ENCODE results near the gene OR10K2. TPM values are rescaled to one million over a fixed set of nuclear protein-coding genes. Genes with fewer than 3 reads are reported as not detected.

Gene OR10K2
- total and polyA plus RNA-seq, 9 of the 15 experiments (the other 6 are each of a cell fraction or from before 2014, with no cell fraction given), result not detected

DNA sequence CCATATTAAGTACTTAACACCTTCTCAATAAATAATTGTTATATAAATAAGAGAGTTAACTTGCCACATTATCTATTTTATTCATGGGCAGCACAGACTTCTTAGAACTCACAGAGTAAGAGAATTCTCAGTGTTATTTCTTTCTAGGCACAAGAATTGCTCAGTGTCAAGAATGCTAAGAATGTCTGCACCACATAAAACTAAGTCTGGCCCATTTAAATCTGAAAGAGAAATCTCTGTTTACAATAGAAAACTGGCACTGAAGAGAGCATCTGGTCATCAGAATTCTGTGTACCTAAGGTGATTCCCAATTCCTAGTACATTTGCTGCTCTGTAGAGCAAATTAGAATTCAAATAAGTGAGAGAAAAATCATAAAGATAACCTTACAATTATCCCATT is 3.8 kb downstream of the OR10K2 start:
- Histone ChIP-seq H3K9me1 (ENCODE audit: control insufficient read depth, insufficient read depth, low read length) (no peaks in the 10 kb centered on the region), H3K36me3 (ENCODE audit: control insufficient read depth, insufficient read depth, low read length) (no peaks in the 10 kb centered on the region), H3K79me2 (ENCODE audit: control insufficient read depth, insufficient read depth, low read length) (no peaks in the 10 kb centered on the region), H3K9ac (ENCODE audit: insufficient read depth in 1 of 2, low read depth in 2 of 2, low read length in 2 of 2) (no peak overlapping the region), H3K27me3 (ENCODE audit: control insufficient read depth in 2 of 2, insufficient read depth in 2 of 2, low read length in 2 of 2) (no peaks in the 10 kb centered on the region), H3K4me2 (ENCODE audit: insufficient read depth, low read length) (no peak overlapping the region), H3K9me3 (replicated peaks; ENCODE audit: control insufficient read depth, insufficient read depth, low read depth, low read length) (no peaks in the 10 kb centered on the region), H4K20me1 (replicated peaks; ENCODE audit: control insufficient read depth, insufficient read depth, low read length) (no peaks in the 10 kb centered on the region), H2AFZ (ENCODE audit: low read depth, low read length) (no peak overlapping the region), H3K4me1 (replicated peaks in 1 of 2; ENCODE audit: control insufficient read depth in 2 of 2, insufficient read depth in 2 of 2, low read length in 2 of 2) (no peaks in the 10 kb centered on the region), H3K27ac (ENCODE audit: extremely low read depth, low read depth, low read length) (no peak overlapping the region), H3K4me3 (no peak overlapping the region)
- DNase-seq (ENCODE audit: extremely low read depth in 1 of 4, low spot score in 3 of 4), result no peak
- ChIA-PET POLR2A (no interaction called here), CTCF (ENCODE audit: low intra/inter-chr PET ratio) (no interaction called here)
- intact Hi-C loops (cut with micrococcal nuclease), result no loop called here
- in situ Hi-C loops (cut with MboI), result no loop called here
- no peak for FAIRE-seq
- ATAC-seq, result no peak
- TF ChIP-seq DIDO1 (tag; IDR thresholded peaks at IDR 0.05; ENCODE audit: low read depth), result no peak
- TF ChIP-seq, protein P1, sequence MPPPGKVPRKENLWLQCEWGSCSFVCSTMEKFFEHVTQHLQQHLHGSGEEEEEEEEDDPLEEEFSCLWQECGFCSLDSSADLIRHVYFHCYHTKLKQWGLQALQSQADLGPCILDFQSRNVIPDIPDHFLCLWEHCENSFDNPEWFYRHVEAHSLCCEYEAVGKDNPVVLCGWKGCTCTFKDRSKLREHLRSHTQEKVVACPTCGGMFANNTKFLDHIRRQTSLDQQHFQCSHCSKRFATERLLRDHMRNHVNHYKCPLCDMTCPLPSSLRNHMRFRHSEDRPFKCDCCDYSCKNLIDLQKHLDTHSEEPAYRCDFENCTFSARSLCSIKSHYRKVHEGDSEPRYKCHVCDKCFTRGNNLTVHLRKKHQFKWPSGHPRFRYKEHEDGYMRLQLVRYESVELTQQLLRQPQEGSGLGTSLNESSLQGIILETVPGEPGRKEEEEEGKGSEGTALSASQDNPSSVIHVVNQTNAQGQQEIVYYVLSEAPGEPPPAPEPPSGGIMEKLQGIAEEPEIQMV (tag; conservative IDR thresholded peaks at IDR 0.05; ENCODE audit: low read depth), result no peak
- TF ChIP-seq BHLHE40 (IDR thresholded peaks at IDR 0.05; ENCODE audit: low read length), result no peak
- TF ChIP-seq, protein P2, sequence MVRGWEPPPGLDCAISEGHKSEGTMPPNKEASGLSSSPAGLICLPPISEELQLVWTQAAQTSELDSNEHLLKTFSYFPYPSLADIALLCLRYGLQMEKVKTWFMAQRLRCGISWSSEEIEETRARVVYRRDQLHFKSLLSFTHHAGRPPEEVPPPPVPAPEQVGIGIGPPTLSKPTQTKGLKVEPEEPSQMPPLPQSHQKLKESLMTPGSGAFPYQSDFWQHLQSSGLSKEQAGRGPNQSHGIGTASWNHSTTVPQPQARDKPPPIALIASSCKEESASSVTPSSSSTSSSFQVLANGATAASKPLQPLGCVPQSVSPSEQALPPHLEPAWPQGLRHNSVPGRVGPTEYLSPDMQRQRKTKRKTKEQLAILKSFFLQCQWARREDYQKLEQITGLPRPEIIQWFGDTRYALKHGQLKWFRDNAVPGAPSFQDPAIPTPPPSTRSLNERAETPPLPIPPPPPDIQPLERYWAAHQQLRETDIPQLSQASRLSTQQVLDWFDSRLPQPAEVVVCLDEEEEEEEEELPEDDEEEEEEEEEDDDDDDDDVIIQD (CRISPR knock-in tag; IDR thresholded peaks at IDR 0.05), result no peak
- no peak for TF ChIP-seq SMARCB1 (IDR thresholded peaks at IDR 0.05; ENCODE audit: insufficient read length, low read depth)
- no peak for TF ChIP-seq CBX2 (IDR thresholded peaks at IDR 0.05; ENCODE audit: insufficient read depth, low read length, poor library complexity, severe bottlenecking)
- TF ChIP-seq MYC (IDR thresholded peaks at IDR 0.05; ENCODE audit: low read depth, low read length), result no peak
- TF ChIP-seq MYC (CRISPR knock-in tag; IDR thresholded peaks at IDR 0.05; ENCODE audit: borderline replicate concordance, low read depth), result no peak
- TF ChIP-seq, protein P3, sequence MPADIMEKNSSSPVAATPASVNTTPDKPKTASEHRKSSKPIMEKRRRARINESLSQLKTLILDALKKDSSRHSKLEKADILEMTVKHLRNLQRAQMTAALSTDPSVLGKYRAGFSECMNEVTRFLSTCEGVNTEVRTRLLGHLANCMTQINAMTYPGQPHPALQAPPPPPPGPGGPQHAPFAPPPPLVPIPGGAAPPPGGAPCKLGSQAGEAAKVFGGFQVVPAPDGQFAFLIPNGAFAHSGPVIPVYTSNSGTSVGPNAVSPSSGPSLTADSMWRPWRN (IDR thresholded peaks at IDR 0.05; ENCODE audit: low read depth), result no peak
- TF ChIP-seq TSC22D4 (tag; IDR thresholded peaks at IDR 0.05), result no peak
- no peak for TF ChIP-seq RFX1 (IDR thresholded peaks at IDR 0.05)
- TF ChIP-seq SNIP1 (IDR thresholded peaks at IDR 0.05; ENCODE audit: low read depth), result no peak
- TF ChIP-seq XRCC5 (IDR thresholded peaks at IDR 0.05; ENCODE audit: low read depth, low read length), result no peak
- no TSS peak for BruUV-seq (replicated peaks)
